Keratinocyte (primary cell): ENCODE measurements around the gene CLBA1. TPM values are rescaled to one million over a fixed set of nuclear protein-coding genes. Genes with fewer than 3 reads are reported as not detected.

Experiments
- DNase-seq: peaks from one replicate; pipeline ENCODE4 v3.0.0-alpha.2; 2011; ENCODE audit warnings: low read depth, missing footprints, low spot score
- FAIRE-seq: peaks from 2 replicates; lab custom pipeline; 2011; peaks lifted over from hg19 to GRCh38; lab: Jason Lieb, UNC
- H2AFZ ChIP-seq: 2 replicates; pipeline ENCODE4 v1.6.0; 2012; ENCODE audit warnings: low read length, control low read depth, inconsistent platforms; ENCODE audit not compliant: control insufficient read depth
- H3K27ac ChIP-seq: 2 replicates; pipeline ENCODE4 v1.5.1; 2011; ENCODE audit warnings: low read length; ENCODE audit not compliant: control insufficient read depth, insufficient read depth
- H3K27me3 ChIP-seq: 3 replicates; pipeline ENCODE4 v1.6.0; 2011; ENCODE audit warnings: low read length; ENCODE audit not compliant: control insufficient read depth, insufficient read depth; ENCODE audit errors: extremely low read depth
- H3K36me3 ChIP-seq, 2 experiments: 2 replicates in 1 of 2; 3 replicates in 1 of 2; pipeline ENCODE4 v1.5.1; 2011; ENCODE audit warnings: low read length in 2 of 2, mild to moderate bottlenecking in 1 of 2; ENCODE audit not compliant: control insufficient read depth in 2 of 2, insufficient read depth in 2 of 2; ENCODE audit errors: extremely low read depth in 1 of 2
- H3K4me1 ChIP-seq: 3 replicates; pipeline ENCODE4 v1.5.1; 2011; ENCODE audit warnings: low read length; ENCODE audit not compliant: control insufficient read depth, insufficient read depth; ENCODE audit errors: extremely low read depth
- H3K4me2 ChIP-seq: 3 replicates; pipeline ENCODE4 v1.6.0; 2011; ENCODE audit warnings: low read depth, low read length; ENCODE audit not compliant: control insufficient read depth, insufficient read depth; ENCODE audit errors: extremely low read depth
- H3K4me3 ChIP-seq, 3 experiments: fragments of 200-600 bp in 1 of 3; sonication (generic) in 1 of 3; 2 replicates in 2 of 3; 3 replicates in 1 of 3; pipeline ENCODE4 v1.5.1; 2011 to 2016; ENCODE audit warnings: low read length in 3 of 3, mild to moderate bottlenecking in 3 of 3, control low read depth in 2 of 3, inconsistent platforms in 1 of 3, low read depth in 1 of 3, mixed read lengths in 1 of 3, mixed run types in 1 of 3, moderate library complexity in 1 of 3; ENCODE audit not compliant: control insufficient read depth in 2 of 3, insufficient read depth in 2 of 3; ENCODE audit errors: extremely low read depth in 1 of 3
- H3K79me2 ChIP-seq: 2 replicates; pipeline ENCODE4 v1.6.0; 2012; ENCODE audit warnings: low read length; ENCODE audit not compliant: control insufficient read depth, insufficient read depth
- H3K9ac ChIP-seq: 3 replicates; pipeline ENCODE4 v1.6.0; 2011; ENCODE audit warnings: low read length; ENCODE audit not compliant: control insufficient read depth, insufficient read depth; ENCODE audit errors: extremely low read depth
- H3K9me1 ChIP-seq: 3 replicates; pipeline ENCODE4 v1.6.0; 2011; ENCODE audit warnings: low read length; ENCODE audit not compliant: control insufficient read depth, insufficient read depth; ENCODE audit errors: extremely low read depth
- H3K9me3 ChIP-seq: 2 replicates; pipeline ENCODE4 v1.5.1; 2012; ENCODE audit warnings: low read depth, low read length; ENCODE audit not compliant: control insufficient read depth
- H4K20me1 ChIP-seq: 3 replicates; pipeline ENCODE4 v1.6.0; 2011; ENCODE audit warnings: low read length; ENCODE audit not compliant: control insufficient read depth, insufficient read depth; ENCODE audit errors: extremely low read depth
- EZH2 ChIP-seq: IDR thresholded peaks from one replicate; pipeline ENCODE4 v1.6.1; 2012; ENCODE audit warnings: inconsistent platforms, mild to moderate bottlenecking, low read length, moderate library complexity
- dilution Hi-C: fragments of 300-500 bp; cut with MboI; formaldehyde crosslinking; loops from one replicate; pipeline ENCODE4 v1.7.0; 2020; ENCODE audit warnings: low sequenced_read_pairs; ENCODE audit not compliant: extremely low pct_ligation_motif_present
- polyA plus RNA-seq, 5 experiments: library from polyadenylated mRNA; depleted of rRNA in 3 of 5; stranded (reverse) in 3 of 5; stranded (forward) in 1 of 5; unstranded in 1 of 5; fragments of >200 nt; gene quantifications; 1 replicate in 1 of 5; 2 replicates in 3 of 5; 3 replicates in 1 of 5; pipeline versions ENCODE4 v1.2.1 to v1.2.3, GENCODE V29; 2011 to 2012; ENCODE audit warnings: missing spikeins in 2 of 5, low read depth in 1 of 5, low replicate concordance in 1 of 5
- TF ChIP-seq, protein P1 (sequence below), 3 experiments: IDR thresholded peaks in 1 of 3; conservative IDR thresholded peaks in 1 of 3; optimal IDR thresholded peaks in 1 of 3; 2 replicates in 2 of 3; 3 replicates in 1 of 3; pipeline versions ENCODE3 to v1.5.1; 2011; ENCODE audit warnings: low read length in 3 of 3, mild to moderate bottlenecking in 3 of 3, moderate library complexity in 2 of 3, control low read depth in 1 of 3, inconsistent platforms in 1 of 3; ENCODE audit not compliant: insufficient read depth in 2 of 3; ENCODE audit errors: extremely low read depth in 1 of 3

Gene CLBA1
- polyA plus RNA-seq, 1 donor (not counting 4 experiments of a cell fraction or from before 2014, with no cell fraction given) = 8.6 TPM

DNA sequence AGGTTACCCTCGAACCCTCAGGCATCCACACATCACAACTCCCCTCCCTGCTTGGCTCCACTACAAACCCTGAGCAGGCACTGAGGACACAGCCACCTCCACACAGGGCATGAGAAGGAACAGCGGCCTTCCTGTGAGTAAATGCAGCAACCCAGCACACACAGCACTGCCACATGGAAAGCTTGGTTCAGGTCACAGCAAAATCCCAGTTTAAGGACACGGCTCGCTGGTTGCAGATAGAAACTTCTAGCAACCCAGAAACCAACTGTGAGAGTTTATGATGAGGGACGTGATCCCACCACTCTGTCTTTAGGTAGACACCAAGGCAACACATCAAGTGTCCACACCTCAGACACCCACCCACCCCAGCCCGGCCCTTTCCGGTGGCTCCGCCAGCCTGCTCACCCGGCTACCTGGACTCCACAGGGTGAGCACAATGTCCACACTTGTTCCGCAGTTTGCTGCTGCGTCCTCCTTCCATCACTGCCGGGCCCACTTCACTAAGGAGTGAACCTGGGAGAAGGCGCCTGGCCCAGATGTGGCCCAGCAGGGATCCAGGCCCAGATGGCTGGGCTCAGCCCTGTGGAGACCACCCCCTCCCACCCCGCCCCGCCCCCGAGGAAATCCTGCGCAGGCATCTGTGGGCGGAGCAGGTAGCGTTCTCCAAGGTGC, 22.1 kb downstream of the CLBA1 start:
- peaks cover 24 to 30% of the 10 kb centered on the region in 2 experiments for H3K36me3 ChIP-seq
- no peak overlapping the region for H3K4me3 ChIP-seq
- H4K20me1 ChIP-seq = peaks cover 20% of the 10 kb centered on the region
- no peak overlapping the region for H3K27ac ChIP-seq
- DNase-seq = no peak
- H3K4me1 ChIP-seq = peaks cover under 1% of the 10 kb centered on the region
- no peak for FAIRE-seq
- TF ChIP-seq EZH2 = no peak
- TF ChIP-seq, protein P1, sequence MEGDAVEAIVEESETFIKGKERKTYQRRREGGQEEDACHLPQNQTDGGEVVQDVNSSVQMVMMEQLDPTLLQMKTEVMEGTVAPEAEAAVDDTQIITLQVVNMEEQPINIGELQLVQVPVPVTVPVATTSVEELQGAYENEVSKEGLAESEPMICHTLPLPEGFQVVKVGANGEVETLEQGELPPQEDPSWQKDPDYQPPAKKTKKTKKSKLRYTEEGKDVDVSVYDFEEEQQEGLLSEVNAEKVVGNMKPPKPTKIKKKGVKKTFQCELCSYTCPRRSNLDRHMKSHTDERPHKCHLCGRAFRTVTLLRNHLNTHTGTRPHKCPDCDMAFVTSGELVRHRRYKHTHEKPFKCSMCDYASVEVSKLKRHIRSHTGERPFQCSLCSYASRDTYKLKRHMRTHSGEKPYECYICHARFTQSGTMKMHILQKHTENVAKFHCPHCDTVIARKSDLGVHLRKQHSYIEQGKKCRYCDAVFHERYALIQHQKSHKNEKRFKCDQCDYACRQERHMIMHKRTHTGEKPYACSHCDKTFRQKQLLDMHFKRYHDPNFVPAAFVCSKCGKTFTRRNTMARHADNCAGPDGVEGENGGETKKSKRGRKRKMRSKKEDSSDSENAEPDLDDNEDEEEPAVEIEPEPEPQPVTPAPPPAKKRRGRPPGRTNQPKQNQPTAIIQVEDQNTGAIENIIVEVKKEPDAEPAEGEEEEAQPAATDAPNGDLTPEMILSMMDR (optimal IDR thresholded peaks at IDR 0.05 in 1 of 3, IDR thresholded peaks at IDR 0.05 in 1 of 3, conservative IDR thresholded peaks at IDR 0.05 in 1 of 3; ENCODE audit: extremely low read depth in 1 of 3, insufficient read depth in 2 of 3, low read length in 3 of 3) = no peak
- no peak overlapping the region for H3K9ac ChIP-seq
- H3K9me3 ChIP-seq = no peaks in the 10 kb centered on the region
- dilution Hi-C loops = no loop called here
- no peaks in the 10 kb centered on the region for H3K27me3 ChIP-seq
- no peak overlapping the region for H3K4me2 ChIP-seq
- no peaks in the 10 kb centered on the region for H3K9me1 ChIP-seq
- H2AFZ ChIP-seq = no peak overlapping the region
- peaks cover 69% of the 10 kb centered on the region for H3K79me2 ChIP-seq

DNA sequence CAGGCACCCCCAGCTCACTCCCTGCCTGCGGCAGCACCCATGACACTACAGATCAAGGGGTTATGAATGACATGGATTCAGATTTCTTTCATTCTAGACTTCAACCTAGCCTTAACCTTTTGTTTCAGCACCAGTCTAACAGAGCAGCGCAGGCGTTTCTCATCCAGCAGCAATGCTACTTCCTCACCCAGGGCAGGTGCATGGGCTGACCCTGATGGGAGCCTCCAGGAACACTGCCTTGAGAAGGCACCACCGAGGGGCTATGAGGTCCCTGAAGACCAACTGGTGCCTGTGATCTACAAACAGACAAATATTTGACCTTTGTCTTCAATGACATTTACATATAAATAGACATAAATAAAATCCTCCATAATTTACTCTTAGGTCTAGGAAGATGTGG, 24.5 kb downstream of the CLBA1 start:
- peaks cover 93% of the 10 kb centered on the region for H3K79me2 ChIP-seq
- H3K4me1 ChIP-seq = peaks cover 23% of the 10 kb centered on the region
- H3K9me3 ChIP-seq = no peaks in the 10 kb centered on the region
- no peaks in the 10 kb centered on the region for H3K27me3 ChIP-seq
- dilution Hi-C loops = no loop called here
- H3K9me1 ChIP-seq = no peaks in the 10 kb centered on the region
- no peak overlapping the region for H3K4me3 ChIP-seq
- H3K4me2 ChIP-seq = no peak overlapping the region
- H3K9ac ChIP-seq = no peak overlapping the region
- peaks cover 42% of the 10 kb centered on the region for H4K20me1 ChIP-seq
- peaks cover 26 to 30% of the 10 kb centered on the region in 2 experiments for H3K36me3 ChIP-seq
- no peak for FAIRE-seq
- DNase-seq = no peak
- TF ChIP-seq EZH2 = no peak
- TF ChIP-seq, protein P1 (optimal IDR thresholded peaks at IDR 0.05 in 1 of 3, IDR thresholded peaks at IDR 0.05 in 1 of 3, conservative IDR thresholded peaks at IDR 0.05 in 1 of 3; ENCODE audit: extremely low read depth in 1 of 3, insufficient read depth in 2 of 3, low read length in 3 of 3) = no peak
- H3K27ac ChIP-seq = no peak overlapping the region
- no peak overlapping the region for H2AFZ ChIP-seq
